ENCODE data around the gene SLITRK2.

The SLITRK2 gene

DNA sequence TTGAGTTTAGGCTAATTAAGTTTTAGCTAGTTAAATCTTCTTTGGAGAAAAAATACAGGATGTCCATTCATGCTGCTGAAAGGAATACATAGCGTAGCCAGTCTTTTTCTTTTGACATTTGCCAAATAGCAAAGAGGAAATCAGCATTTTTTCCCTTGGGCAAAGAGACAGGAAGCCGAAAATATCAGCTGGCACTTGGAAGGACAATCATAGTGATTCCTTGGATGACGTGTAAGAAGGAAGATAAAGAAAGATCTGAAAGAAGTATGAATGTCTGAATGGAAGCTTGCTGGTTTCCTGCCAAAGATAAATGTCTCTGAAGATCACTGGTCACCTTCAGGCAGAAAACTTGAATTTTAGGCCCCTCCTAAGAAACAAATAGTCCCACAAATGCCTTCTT is 44.2 kb downstream of the SLITRK2 start:
- DNase-seq, result no peak

DNA sequence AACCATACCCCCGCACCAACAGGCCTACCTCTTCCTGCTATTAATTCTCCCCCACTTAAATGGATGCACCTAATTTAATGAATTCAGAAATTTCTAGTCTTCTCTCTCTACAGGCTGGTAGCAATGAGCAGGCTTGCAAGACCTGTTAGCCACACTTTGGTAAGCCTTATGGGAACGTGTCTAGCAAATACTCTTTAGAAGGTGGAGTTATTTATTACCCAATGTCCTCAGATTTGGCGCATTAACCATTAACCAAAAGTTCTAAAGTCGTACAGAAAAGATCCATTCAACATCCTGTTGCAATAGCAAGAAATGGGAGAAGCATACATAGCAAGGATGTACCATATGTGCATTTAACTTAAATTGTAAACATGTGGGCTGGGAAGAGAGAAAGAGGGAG is 47.5 kb downstream of the SLITRK2 start:
- no peak for DNase-seq

Measured in hematopoietic multipotent progenitor cell treated with erythropoietin and hydrocortisone succinate and interleukin-3 and kit ligand, for 6 days (in vitro differentiated cells).